Left lung (tissue), 10 donors: ENCODE measurements around the gene COQ8A. TPM values are rescaled to one million over a fixed set of nuclear protein-coding genes. Genes with fewer than 3 reads are reported as not detected.

ENCODE experiments used
- ATAC-seq: fragments of 200-7000 bp; cut with Tn5 transposase; one replicate; pipeline ENCODE4 v1.9.1; 2020; ENCODE audit warnings: moderate library complexity
- DNase-seq, 4 donors: peaks; one replicate each; pipeline ENCODE4 v3.0.0-alpha.2; 2013 to 2020
- H3K27ac ChIP-seq, 2 donors: fragments of 200-600 bp; sonication (generic) in 1 of 2; one replicate each; pipeline versions ENCODE4 v1.5.0 to v1.8.0; 2020 to 2021
- H3K27me3 ChIP-seq, 2 donors: fragments of 200-600 bp; sonication (generic) in 1 of 2; one replicate each; pipeline versions ENCODE4 v1.5.0 to v1.8.0; 2020 to 2021
- H3K36me3 ChIP-seq, 2 donors: fragments of 200-600 bp; sonication (generic) in 1 of 2; one replicate each; pipeline versions ENCODE4 v1.5.0 to v1.8.0; 2020 to 2021
- H3K4me1 ChIP-seq, 2 donors: fragments of 200-600 bp; one replicate each; pipeline ENCODE4 v1.8.0; 2021
- H3K4me3 ChIP-seq, 2 donors: fragments of 200-600 bp; sonication (generic) in 1 of 2; one replicate each; pipeline versions ENCODE4 v1.5.0 to v1.8.0; 2020 to 2021; ENCODE audit warnings: mild to moderate bottlenecking in 1 of 2
- H3K9me3 ChIP-seq, 2 donors: fragments of 200-600 bp; sonication (generic) in 1 of 2; one replicate each; pipeline versions ENCODE4 v1.5.0 to v1.8.0; 2020 to 2021
- CTCF ChIP-seq, 2 donors: fragments of 200-600 bp; sonication (generic) in 1 of 2; IDR thresholded peaks; one replicate each; pipeline versions ENCODE4 v1.5.0 to v1.8.0; 2021; ENCODE audit warnings: antibody characterized with exemption in 2 of 2
- intact Hi-C, 2 donors: fragments of 100-400 bp; cut with DNase I; formaldehyde crosslinking; loops; one replicate each; pipeline versions ENCODE4 v1.11.2 to v1.14.2; 2022
- polyA plus RNA-seq, 6 donors: library from polyadenylated mRNA; unstranded; fragments of 120-200 nt; gene quantifications; one replicate each; pipeline ENCODE4 v1.2.1, GENCODE V29; 2013; ENCODE audit not compliant: insufficient read length in 6 of 6
- total RNA-seq, 2 donors: library from RNA; stranded (reverse); fragmentation: NEBNext Ultra II Directional; extraction: Animal tissue kit (Norgen Biotek cat#: 25700); gene quantifications; one replicate each; pipeline ENCODE4 v1.2.1, GENCODE V29; 2021
- donor health status: DM: no; HTN: yes; CAD: no.
- donor health status: DM: no; HTN: no; CAD: no.

Gene COQ8A
- total and polyA plus RNA-seq, 8 donors: 14.5 to 41.5 (median 32.2) TPM

- peak overlapping the region; percentile 57 to 75 for H3K27ac ChIP-seq
- no peak for TF ChIP-seq CTCF (IDR thresholded peaks at IDR 0.05)
- H3K4me1 ChIP-seq: peaks cover 18 to 26% of the 10 kb centered on the region in 2 donors
- H3K4me3 ChIP-seq: no peak overlapping the region
- no peaks in the 10 kb centered on the region for H3K27me3 ChIP-seq
- ATAC-seq: peak; percentile 35
- intact Hi-C loops: no loop called here
- H3K9me3 ChIP-seq: peaks cover 0 to 8% of the 10 kb centered on the region in 2 donors
- no peak for DNase-seq
- peaks cover 0 to 17% of the 10 kb centered on the region in 2 donors for H3K36me3 ChIP-seq
Measured at GRCh38 chr1:226974544-226975258, 34.6 kb downstream of the COQ8A start.

- peaks cover 0 to 21% of the 10 kb centered on the region in 2 donors for H3K36me3 ChIP-seq
- intact Hi-C loops: no loop called here
- H3K4me1 ChIP-seq: peaks cover 18 to 30% of the 10 kb centered on the region in 2 donors
- ATAC-seq: no peak
- H3K9me3 ChIP-seq: peaks cover 0 to 8% of the 10 kb centered on the region in 2 donors
- peak overlapping the region in 1 of 2 donors; percentile 57 for H3K27ac ChIP-seq
- H3K4me3 ChIP-seq: no peak overlapping the region
- no peak for DNase-seq
- H3K27me3 ChIP-seq: no peaks in the 10 kb centered on the region
- no peak for TF ChIP-seq CTCF (IDR thresholded peaks at IDR 0.05)
Measured at GRCh38 chr1:226975259-226976250, 35.5 kb downstream of the COQ8A start.

GRCh38 chr1:226976276-226976977, 36.3 kb downstream of the COQ8A start:
- DNase-seq (no peak), ATAC-seq (no peak)
- H3K4me1 ChIP-seq: peaks cover 18 to 30% of the 10 kb centered on the region in 2 donors
- TF ChIP-seq CTCF (IDR thresholded peaks at IDR 0.05): no peak
- H3K27ac ChIP-seq: no peak overlapping the region
- peaks cover 0 to 4% of the 10 kb centered on the region in 2 donors for H3K9me3 ChIP-seq
- peaks cover 0 to 18% of the 10 kb centered on the region in 2 donors for H3K36me3 ChIP-seq
- no peak overlapping the region for H3K4me3 ChIP-seq
- intact Hi-C loops: no loop called here
- no peaks in the 10 kb centered on the region for H3K27me3 ChIP-seq

- no peak overlapping the region for H3K27ac ChIP-seq
- intact Hi-C loops: no loop called here
Measured at GRCh38 chr1:226976978-226977642, 37.0 kb downstream of the COQ8A start.

More at GRCh38 chr1:226976978-226977642, 37.0 kb downstream of the COQ8A start:
- TF ChIP-seq CTCF (IDR thresholded peaks at IDR 0.05): no peak
- Histone ChIP-seq H3K36me3 (peaks cover 0 to 18% of the 10 kb centered on the region in 2 donors), H3K4me1 (peaks cover 18 to 30% of the 10 kb centered on the region in 2 donors), H3K9me3 (no peaks in the 10 kb centered on the region), H3K4me3 (no peak overlapping the region), H3K27me3 (no peaks in the 10 kb centered on the region)
- DNase-seq: no peak
- no peak for ATAC-seq
